Stimulated activated CD8-positive, alpha-beta memory T cell treated with anti-CD3 and anti-CD28 coated beads, Interleukin-4, amount 100 ng/mL, for 4 hours (primary cell): ENCODE measurements around the gene WWOX.
"Not testable (repeated sequence)": the region's sequence is repeated elsewhere in the genome, so short reads cannot be mapped to it uniquely, and the experiment has no call there.

Experiments
- DNase-seq, 2 donors: peaks; one replicate each; pipeline ENCODE4 v3.0.0-alpha.2; 2020; ENCODE audit warnings: low read depth in 2 of 2, low spot score in 1 of 2

Gene WWOX

DNA sequence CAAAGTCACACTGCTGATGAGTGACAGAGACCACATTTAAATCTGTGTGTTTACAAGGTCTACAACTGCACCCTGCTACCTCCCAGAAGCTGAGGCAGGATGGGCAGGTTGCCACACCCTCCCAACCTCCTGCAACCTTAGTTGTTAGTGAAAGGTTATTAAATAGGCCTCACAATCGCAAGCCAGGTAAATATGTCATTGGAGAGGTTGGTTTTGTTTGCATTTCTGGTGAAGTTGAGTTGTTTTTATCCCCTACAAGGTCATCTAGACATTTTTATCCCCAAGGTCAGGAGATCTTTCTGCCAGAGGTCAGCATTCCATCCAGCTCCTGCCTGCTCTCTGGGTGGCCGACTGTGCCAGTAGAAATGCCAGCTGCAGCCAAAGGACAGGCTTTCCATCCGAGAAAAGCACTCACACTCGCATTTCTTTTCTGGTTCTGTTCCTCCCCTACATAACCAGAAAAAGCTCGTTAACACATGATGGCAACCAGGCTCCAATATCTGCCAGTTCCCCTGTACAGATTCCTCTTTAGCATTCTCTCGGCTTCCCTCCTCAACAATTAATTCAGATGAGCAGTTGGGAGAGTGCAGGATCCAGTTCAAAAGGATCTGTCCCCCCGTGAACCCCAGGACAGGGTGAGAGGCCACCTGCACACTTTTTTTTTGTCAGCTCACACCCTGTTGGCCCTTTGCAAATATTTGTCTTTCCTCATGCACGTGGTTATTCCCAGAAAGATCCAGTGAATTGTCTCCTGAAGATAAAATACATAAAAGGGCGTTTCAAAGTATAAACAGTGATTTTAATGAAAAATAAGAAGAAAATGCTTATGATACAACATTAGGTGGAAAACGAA is 938.3 kb downstream of the WWOX start:
- no peak for DNase-seq

GRCh38 chr16:79041206-79041605 is 941.8 kb downstream of the WWOX start:
- DNase-seq: no peak

DNA sequence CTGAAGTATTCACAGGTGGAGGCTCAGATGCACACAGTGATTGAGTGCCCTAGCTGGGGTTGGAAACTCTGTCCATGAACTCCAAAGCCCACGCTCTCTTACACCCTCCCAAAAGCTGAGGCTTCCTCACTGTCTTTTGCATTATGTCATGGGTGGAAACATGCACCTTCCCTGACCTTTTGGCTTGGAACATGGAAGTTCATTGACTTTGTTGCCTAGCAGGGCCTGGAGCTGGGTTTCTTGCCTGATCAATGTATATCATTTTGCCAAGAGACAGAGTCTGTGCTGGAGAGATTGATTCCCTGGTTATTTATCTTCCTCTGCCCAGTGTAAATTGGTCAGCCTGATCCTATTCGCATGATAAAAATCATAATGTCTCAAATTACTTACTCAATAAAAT is 942.7 kb downstream of the WWOX start:
- DNase-seq: no peak

GRCh38 chr16:79042886-79043285 is 943.4 kb downstream of the WWOX start:
- DNase-seq: no peak

DNA sequence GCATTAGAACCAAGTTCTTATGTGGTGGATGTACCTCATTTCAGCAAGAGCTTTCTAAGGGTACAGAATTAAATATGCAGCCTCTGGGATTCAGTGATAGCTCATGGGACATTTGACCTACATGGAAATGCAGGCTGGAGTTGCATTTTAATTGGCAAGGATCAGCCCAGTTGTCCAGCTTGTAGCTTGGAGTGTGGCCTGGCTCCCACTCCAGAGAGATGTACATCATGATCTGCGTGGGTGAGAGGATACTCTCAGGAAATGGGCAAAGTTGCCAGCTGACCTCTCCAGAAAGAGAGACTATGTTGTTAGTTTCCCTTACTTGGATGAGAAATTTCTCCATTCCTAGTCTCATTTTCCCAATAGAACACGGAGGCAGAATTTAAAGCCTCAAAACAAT is 945.7 kb downstream of the WWOX start:
- DNase-seq: no peak

DNA sequence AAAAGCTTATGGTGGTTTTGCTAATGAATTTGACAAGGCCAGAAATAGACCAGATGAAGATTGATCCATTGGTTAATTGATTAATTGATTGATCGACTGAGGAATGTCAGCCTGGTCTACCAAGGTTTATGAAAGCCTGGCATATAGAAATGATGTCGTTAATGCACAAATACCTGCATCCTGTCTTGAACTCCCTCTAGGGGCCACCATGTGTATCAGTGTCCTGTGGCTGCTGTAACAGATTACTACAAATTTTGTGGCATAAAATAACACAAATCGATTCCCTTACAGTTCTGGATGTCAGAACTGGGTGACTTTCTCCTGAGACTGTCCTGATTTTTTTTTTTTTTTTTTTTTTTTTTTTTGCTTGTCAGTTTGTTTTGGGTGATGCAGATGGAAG is 947.9 kb downstream of the WWOX start:
- no peak for DNase-seq

DNA sequence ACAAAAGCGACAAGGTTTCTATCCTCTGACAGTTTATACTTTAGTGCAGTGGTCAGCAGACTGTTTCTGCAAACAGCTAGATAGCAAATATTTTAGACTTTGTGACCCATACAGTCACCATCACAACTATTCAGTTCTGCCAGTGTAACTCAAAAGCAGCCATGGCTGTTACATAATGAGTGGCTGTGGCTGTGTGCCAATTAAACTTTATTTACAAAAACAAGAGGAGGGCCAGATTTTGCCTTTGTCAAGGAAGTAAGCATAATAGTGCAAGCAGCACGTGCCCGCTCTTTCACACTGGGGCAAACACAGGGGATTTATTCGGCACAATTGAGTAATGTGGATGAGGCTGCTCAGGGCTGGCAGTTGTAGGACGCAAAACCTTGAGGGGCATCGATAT is 949.6 kb downstream of the WWOX start:
- no peak for DNase-seq

DNA sequence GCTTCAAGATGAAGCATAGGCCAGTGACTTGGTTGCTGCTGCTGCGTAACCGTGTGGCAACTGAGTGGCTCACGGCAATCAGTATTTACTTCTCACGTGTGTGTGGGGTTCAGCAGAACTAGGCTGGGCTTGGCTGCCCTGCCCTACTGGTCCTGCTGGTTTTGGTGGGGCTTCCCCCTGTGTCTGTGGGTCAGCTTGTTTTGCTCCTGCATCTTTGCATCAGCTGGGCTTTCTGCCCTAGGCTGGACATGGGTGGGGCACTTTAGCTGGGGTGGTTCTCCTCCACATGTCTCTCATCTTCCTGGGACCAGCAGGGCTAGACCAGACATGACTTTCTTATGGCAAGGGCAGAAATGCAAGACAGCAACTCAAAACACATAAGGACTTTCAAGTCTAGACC is 950.6 kb downstream of the WWOX start:
- DNase-seq: no peak

DNA sequence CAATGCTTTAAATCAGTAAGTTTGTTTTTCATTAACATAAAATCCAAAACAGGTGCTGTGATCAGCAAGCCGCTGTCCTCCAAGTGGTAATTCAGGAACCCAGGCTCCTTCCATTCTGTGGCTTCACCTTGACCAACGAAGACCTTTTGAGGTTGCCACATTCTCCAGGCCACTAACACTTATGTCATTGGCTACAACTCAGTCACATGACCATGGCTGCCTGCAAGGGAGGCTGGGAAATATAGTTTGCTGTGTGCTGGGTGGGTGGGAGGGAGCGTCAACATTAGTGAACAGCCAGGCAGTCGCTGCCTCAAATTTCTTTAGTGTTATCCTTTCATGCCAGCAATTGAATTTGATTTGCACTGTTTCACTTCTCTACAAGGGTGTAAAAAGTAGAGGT is 951.9 kb downstream of the WWOX start:
- DNase-seq: no peak

DNA sequence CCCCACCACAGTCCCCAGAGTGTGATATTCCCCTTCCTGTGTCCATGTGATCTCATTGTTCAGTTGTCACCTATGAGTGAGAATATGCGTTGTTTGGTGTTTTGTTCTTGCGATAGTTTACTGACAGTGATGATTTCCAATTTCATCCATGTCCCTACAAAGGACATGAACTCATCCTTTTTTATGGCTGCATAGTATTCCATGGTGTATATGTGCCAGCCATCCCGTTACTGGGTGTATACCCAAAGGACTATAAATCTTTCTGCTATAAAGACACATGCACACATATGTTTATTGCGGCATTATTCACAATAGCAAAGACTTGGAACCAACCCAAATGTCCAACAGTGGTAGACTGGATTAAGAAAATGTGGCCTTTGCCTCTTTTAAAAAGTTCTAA is 952.7 kb downstream of the WWOX start:
- not testable (repeated sequence) for DNase-seq

DNA sequence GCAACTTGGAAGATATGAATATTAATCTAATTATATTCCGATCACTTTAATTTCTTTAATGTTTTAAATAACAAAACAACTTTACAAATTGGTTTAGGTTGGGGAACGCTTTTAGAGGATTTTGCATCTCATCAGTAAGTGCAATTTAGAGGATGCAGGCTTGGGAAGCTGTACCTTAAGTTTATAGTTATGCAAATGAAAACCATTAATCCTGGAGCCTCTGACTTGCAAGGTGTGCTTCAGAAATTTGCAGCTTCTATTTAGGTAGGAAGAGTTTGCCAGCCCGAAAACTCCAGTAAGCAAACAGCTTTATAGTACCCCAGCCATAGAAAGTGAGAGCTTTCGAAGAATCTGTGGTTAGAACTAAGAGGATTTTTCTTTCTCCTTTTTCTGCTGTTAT is 954.1 kb downstream of the WWOX start:
- DNase-seq: no peak

DNA sequence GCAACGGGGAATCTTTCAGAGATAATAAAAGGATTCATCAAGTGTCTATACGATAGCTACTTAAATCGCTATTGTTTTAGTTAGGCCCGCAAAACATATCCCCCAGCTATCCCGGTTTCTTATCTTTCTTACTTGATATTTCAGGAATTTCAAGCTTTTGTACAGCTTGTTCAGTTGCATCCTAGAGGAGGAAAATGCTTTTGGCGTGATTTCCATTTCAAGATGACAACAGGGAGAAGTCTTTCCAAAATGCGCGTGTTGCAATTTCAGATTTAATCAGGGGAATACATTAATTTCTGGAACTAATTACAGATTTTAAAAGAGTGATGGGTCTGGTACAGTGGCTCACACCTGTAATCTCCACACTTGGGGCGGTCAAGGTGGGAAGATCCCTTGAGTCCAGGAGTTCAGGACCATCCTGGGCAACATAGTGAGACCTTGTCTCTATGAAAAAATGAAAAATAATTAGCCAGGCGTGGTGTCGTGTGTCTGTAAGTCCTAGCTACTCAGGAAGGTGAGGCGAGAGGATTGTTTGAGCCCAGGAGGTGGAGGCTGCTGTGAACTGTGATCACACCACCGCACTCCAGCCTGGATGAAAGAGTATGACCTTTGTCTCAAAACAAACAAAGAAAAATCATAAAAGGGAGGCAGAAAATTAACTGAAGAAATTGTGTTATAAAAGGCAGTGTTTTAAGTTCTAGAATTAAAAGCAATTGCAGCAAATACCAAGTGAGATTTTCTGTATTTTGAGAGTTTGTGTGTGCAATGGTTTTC is 954.9 kb downstream of the WWOX start:
- DNase-seq: no peak

DNA sequence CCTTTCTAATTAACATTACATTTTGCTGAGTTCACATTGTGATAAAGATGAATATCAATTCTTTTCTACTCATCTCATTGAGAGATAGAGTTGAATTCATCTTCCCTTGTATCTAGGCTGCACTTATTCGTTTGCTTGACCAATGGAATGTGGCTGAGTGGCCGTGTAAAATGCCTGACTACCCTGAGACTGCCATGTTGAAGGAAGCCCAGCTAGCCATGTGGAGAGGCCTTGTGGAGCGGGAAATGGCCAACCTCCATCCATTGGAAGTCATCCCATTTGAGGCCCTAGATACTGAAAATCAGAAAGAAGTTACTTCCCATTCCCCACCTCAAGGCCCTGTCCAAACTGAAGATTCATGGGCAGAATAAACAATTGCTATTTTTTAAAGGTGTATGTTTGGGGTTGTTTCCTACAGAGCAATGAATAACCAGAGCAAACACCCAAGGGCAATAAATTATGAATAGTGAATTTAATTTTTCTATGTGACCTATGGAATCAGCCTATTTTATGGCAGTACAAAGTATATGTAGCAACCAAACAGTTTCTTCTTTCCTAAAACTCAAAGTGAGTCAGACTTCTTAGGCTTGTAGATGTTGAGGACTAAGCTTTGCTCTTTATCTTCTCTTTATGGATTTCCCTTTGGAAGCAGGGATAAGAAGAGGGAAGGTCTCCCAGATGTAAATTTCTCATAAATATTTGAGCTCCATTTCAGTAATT is 956.0 kb downstream of the WWOX start:
- no peak for DNase-seq

DNA sequence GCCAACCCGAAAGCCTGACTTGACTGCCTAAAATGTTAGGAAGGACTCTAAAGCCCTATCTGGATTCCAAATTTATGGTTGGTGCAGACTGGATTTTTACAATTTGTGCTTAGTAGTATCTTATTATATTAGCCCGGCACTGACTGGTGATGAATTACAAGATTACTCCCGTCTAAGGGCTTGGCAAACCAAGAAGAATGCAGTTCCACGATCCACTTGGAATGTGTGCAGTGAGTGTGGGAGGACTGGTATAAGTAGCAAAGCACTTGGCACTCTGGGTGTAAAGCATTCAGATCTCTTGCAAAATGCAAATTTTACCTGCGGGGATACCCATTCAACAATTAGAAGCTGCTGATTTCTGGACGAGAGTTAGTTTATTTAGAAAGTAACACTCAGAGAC is 961.7 kb downstream of the WWOX start:
- DNase-seq: no peak

DNA sequence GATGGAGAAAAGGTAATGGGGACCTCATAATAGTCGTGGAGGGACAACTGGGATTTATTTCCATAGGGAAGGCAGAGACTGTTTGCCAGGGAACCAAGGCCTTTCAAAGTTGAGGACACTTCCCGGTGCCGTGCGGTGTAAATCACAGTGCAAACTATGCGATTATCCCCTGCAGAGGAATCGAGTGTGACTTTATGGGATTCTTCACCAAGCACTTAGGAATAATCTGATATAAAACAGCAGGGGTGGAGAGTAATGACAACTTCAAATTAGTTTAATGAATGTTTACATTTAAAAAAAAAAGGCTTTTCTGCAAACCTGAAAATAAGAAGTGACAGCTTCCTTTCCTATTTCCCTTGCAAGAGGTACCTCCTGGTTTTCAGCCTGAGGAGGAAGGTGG is 962.9 kb downstream of the WWOX start:
- no peak for DNase-seq

DNA sequence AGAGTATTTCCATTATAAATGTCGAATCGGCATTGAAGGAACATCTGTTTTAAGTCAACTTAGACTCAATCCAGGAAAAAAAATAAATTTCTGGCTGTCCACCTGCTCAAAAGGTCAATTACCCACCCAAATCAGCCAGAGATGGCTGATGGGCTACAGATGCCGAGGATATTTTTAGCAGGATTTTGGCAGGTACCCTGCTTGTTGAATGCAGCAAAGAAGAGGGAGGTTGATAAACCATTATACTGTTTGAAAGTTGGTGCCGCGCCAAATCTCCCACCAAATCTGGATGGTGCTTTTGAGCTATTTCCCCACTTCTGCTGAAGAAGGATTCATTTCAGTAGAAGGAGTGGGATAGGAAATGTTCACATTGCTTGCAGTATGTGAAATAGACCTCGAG is 963.4 kb downstream of the WWOX start:
- DNase-seq: no peak

GRCh38 chr16:79064256-79064972 is 965.0 kb downstream of the WWOX start:
- no peak for DNase-seq

- no peak for DNase-seq
Observed at GRCh38 chr16:79066561-79066960, 967.1 kb downstream of the WWOX start.

- DNase-seq: no peak
Observed at GRCh38 chr16:79067600-79067999, 968.1 kb downstream of the WWOX start.

DNA sequence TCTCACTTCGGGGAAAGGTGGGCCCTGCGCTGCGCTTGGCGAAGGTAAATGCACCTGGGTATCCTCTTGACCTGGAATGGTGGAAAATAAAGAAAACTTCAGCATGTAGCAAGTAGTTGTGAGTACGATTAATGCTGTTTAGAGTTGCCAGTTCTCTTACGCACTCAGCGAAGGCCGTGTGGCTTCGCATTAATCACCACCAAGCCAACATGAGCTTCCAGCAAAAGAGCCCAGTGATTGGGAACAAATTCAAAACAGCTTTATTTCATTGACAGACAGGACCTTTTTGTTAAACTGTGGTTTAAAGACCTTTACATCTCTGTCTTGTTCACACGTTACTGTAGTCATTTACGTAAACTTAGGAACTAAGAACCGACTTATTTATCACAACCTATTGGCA is 969.7 kb downstream of the WWOX start:
- DNase-seq: no peak

GRCh38 chr16:79069633-79070032 is 970.2 kb downstream of the WWOX start:
- no peak for DNase-seq
